CD14-positive monocyte (primary cell): ENCODE results near the gene ESF1. TPM values are rescaled to one million over a fixed set of nuclear protein-coding genes. Genes with fewer than 3 reads are reported as not detected.

Experiments used
- DNase-seq, 3 donors: peaks; one replicate each; pipeline ENCODE4 v3.0.0-alpha.2; 2011 to 2022
- H2AFZ ChIP-seq: 2 replicates; pipeline ENCODE4 v1.6.0; 2012; ENCODE audit warnings: mild to moderate bottlenecking, low read depth, low read length, inconsistent platforms; ENCODE audit not compliant: insufficient read depth, poor library complexity, severe bottlenecking
- H3K27ac ChIP-seq, 2 donors: 1 replicate in 1 of 2; 2 replicates in 1 of 2; pipeline ENCODE4 v1.5.1; 2012 to 2013; ENCODE audit warnings: low read length in 2 of 2, control low read depth in 1 of 2, inconsistent platforms in 1 of 2, low read depth in 1 of 2, mild to moderate bottlenecking in 1 of 2
- H3K27me3 ChIP-seq, 2 donors: one replicate each; pipeline versions ENCODE4 v1.6.0 to v1.6.1; 2011 to 2013; ENCODE audit warnings: low read length in 2 of 2; ENCODE audit not compliant: control insufficient read depth in 2 of 2, insufficient read depth in 2 of 2
- H3K36me3 ChIP-seq, 2 donors: replicated peaks in 1 of 2; 1 replicate in 1 of 2; 2 replicates in 1 of 2; pipeline versions ENCODE4 v1.5.1 to v1.6.1; 2012 to 2013; ENCODE audit warnings: low read length in 2 of 2, control low read depth in 1 of 2, inconsistent platforms in 1 of 2, mild to moderate bottlenecking in 1 of 2; ENCODE audit not compliant: insufficient read depth in 2 of 2, control insufficient read depth in 1 of 2
- H3K4me1 ChIP-seq, 2 donors: 1 replicate in 1 of 2; 2 replicates in 1 of 2; pipeline versions ENCODE4 v1.5.1 to v1.6.1; 2012 to 2013; ENCODE audit warnings: low read length in 2 of 2, control low read depth in 1 of 2, inconsistent platforms in 1 of 2, mild to moderate bottlenecking in 1 of 2, moderate library complexity in 1 of 2; ENCODE audit not compliant: insufficient read depth in 2 of 2, control insufficient read depth in 1 of 2
- H3K4me2 ChIP-seq: replicated peaks from 2 replicates; pipeline ENCODE3; 2012; ENCODE audit warnings: low read length, moderate library complexity, mild to moderate bottlenecking; ENCODE audit not compliant: poor library complexity, severe bottlenecking; ENCODE audit errors: extremely low read depth
- H3K4me3 ChIP-seq, 3 experiments: fragments of 200-600 bp in 1 of 3; sonication (generic) in 1 of 3; replicated peaks in 1 of 3; 1 replicate in 2 of 3; 2 replicates in 1 of 3; pipeline ENCODE4 v1.5.1; 2011 to 2013; ENCODE audit warnings: low read length in 3 of 3, mild to moderate bottlenecking in 3 of 3, control low read depth in 2 of 3, low read depth in 2 of 3, inconsistent platforms in 1 of 3, moderate library complexity in 1 of 3
- H3K79me2 ChIP-seq: 2 replicates; pipeline ENCODE4 v1.6.0; 2012; ENCODE audit warnings: mild to moderate bottlenecking, control low read depth, inconsistent platforms, low read length, moderate library complexity; ENCODE audit not compliant: insufficient read depth
- H3K9ac ChIP-seq: 2 replicates; pipeline ENCODE4 v1.6.0; 2017; ENCODE audit warnings: low read length, mild to moderate bottlenecking; ENCODE audit not compliant: insufficient read depth, poor library complexity, severe bottlenecking
- H3K9me3 ChIP-seq, 2 donors: replicated peaks in 1 of 2; 1 replicate in 1 of 2; 2 replicates in 1 of 2; pipeline versions ENCODE4 v1.5.1 to v1.6.1; 2012 to 2013; ENCODE audit warnings: low read length in 2 of 2, control low read depth in 1 of 2; ENCODE audit not compliant: control insufficient read depth in 1 of 2, insufficient read depth in 1 of 2
- H4K20me1 ChIP-seq: 2 replicates; pipeline ENCODE4 v1.6.0; 2012; ENCODE audit warnings: mild to moderate bottlenecking, low read length, control low read depth, moderate library complexity; ENCODE audit not compliant: insufficient read depth
- H3K27ac Mint-ChIP-seq, 7 donors: one replicate each; pipeline ENCODE4 v1.8.0; 2020; ENCODE audit warnings: mild to moderate bottlenecking in 7 of 7, mixed read lengths in 7 of 7, moderate library complexity in 6 of 7, inconsistent platforms in 2 of 7
- H3K27me3 Mint-ChIP-seq, 3 donors: one replicate each; pipeline ENCODE4 v1.8.0; 2021 to 2022; ENCODE audit warnings: low read depth in 3 of 3, mild to moderate bottlenecking in 3 of 3, mixed read lengths in 3 of 3, moderate library complexity in 3 of 3, inconsistent platforms in 1 of 3
- H3K36me3 Mint-ChIP-seq, 2 donors: one replicate each; pipeline ENCODE4 v1.8.0; 2020; ENCODE audit warnings: mixed read lengths in 2 of 2, inconsistent platforms in 1 of 2, mild to moderate bottlenecking in 1 of 2
- H3K4me1 Mint-ChIP-seq: one replicate; pipeline ENCODE4 v1.8.0; 2020; ENCODE audit warnings: mild to moderate bottlenecking, mixed read lengths
- H3K4me3 Mint-ChIP-seq, 2 donors: one replicate each; pipeline ENCODE4 v1.8.0; 2020; ENCODE audit warnings: mild to moderate bottlenecking in 2 of 2, mixed read lengths in 2 of 2, moderate library complexity in 1 of 2
- H3K9me3 Mint-ChIP-seq, 7 donors: one replicate each; pipeline ENCODE4 v1.8.0; 2020 to 2022; ENCODE audit warnings: mixed read lengths in 7 of 7, mild to moderate bottlenecking in 6 of 7, moderate library complexity in 6 of 7, inconsistent platforms in 2 of 7
- WGBS: methylation state at CpG from one replicate; pipeline ENCODE4 v1.1.5; 2013; ENCODE audit warnings: missing lambda C conversion rate; ENCODE audit not compliant: insufficient coverage; 5-methylcytosine and 5-hydroxymethylcytosine counted together
- intact Hi-C, 2 donors: fragments of 100-400 bp; cut with micrococcal nuclease; formaldehyde crosslinking; loops; one replicate each; pipeline versions ENCODE4 v1.15.0 to v1.15.1; 2023
- polyA plus RNA-seq, 3 donors: library from polyadenylated mRNA; depleted of rRNA in 1 of 3; unstranded in 2 of 3; stranded (reverse) in 1 of 3; fragments of 300-500 nt in 2 of 3; fragments of >200 nt in 1 of 3; fragmentation: Illumina TruSeq in 2 of 3; gene quantifications; 1 replicate in 2 of 3; 2 replicates in 1 of 3; pipeline ENCODE4 v1.2.3, GENCODE V29; 2012 to 2021
- TF ChIP-seq, protein P1 (sequence below): fragments of 200-600 bp; IDR thresholded peaks from one replicate; pipeline ENCODE4 v1.8.0; 2022; ENCODE audit warnings: antibody characterized with exemption, mild to moderate bottlenecking

The ESF1 gene
- polyA plus RNA-seq, 3 donors, result 0.73 to 2.3 (median 1.7) TPM

GRCh38 chr20:13775867-13776266 is 8.9 kb downstream of the ESF1 start:
- H3K27ac Mint-ChIP-seq, result no peak overlapping the region
- intact Hi-C loops, result no loop called here
- H3K9me3 Mint-ChIP-seq, result no peaks in the 10 kb centered on the region
- Histone ChIP-seq H4K20me1 (no peaks in the 10 kb centered on the region), H3K4me3 (no peak overlapping the region), H3K27me3 (no peaks in the 10 kb centered on the region), H3K27ac (no peak overlapping the region), H3K4me1 (no peaks in the 10 kb centered on the region), H3K9me3 (no peaks in the 10 kb centered on the region), H3K9ac (no peak overlapping the region), H3K4me2 (no peak overlapping the region), H3K79me2 (peaks cover 10% of the 10 kb centered on the region), H3K36me3 (peaks cover 67 to 95% of the 10 kb centered on the region in 2 donors), H2AFZ (no peak overlapping the region)
- TF ChIP-seq, protein P1, sequence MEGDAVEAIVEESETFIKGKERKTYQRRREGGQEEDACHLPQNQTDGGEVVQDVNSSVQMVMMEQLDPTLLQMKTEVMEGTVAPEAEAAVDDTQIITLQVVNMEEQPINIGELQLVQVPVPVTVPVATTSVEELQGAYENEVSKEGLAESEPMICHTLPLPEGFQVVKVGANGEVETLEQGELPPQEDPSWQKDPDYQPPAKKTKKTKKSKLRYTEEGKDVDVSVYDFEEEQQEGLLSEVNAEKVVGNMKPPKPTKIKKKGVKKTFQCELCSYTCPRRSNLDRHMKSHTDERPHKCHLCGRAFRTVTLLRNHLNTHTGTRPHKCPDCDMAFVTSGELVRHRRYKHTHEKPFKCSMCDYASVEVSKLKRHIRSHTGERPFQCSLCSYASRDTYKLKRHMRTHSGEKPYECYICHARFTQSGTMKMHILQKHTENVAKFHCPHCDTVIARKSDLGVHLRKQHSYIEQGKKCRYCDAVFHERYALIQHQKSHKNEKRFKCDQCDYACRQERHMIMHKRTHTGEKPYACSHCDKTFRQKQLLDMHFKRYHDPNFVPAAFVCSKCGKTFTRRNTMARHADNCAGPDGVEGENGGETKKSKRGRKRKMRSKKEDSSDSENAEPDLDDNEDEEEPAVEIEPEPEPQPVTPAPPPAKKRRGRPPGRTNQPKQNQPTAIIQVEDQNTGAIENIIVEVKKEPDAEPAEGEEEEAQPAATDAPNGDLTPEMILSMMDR, result no peak
- peaks cover 55 to 66% of the 10 kb centered on the region in 2 donors for H3K36me3 Mint-ChIP-seq
- no peaks in the 10 kb centered on the region for H3K27me3 Mint-ChIP-seq
- no peak for DNase-seq
- no peak overlapping the region for H3K4me3 Mint-ChIP-seq
- 93% methylated on average over 3 of the region's 4 CpGs for WGBS
- H3K4me1 Mint-ChIP-seq, result peaks cover 6% of the 10 kb centered on the region

GRCh38 chr20:13772529-13772928 is 12.2 kb downstream of the ESF1 start:
- intact Hi-C loops, result no loop called here
- no peaks in the 10 kb centered on the region for H3K27me3 Mint-ChIP-seq
- no peak for DNase-seq
- H2AFZ ChIP-seq, result no peak overlapping the region
- H3K9me3 ChIP-seq, result no peaks in the 10 kb centered on the region
- H3K4me3 Mint-ChIP-seq, result no peak overlapping the region
- H3K27ac Mint-ChIP-seq, result no peak overlapping the region
- H3K4me3 ChIP-seq, result no peak overlapping the region
- H3K4me1 Mint-ChIP-seq, result peaks cover 4% of the 10 kb centered on the region
- H3K27ac ChIP-seq, result no peak overlapping the region
- H3K79me2 ChIP-seq, result no peaks in the 10 kb centered on the region
- H3K9me3 Mint-ChIP-seq, result peaks cover 0 to 3% (median 0%) of the 10 kb centered on the region in 7 donors
- peaks cover 55 to 75% of the 10 kb centered on the region in 2 donors for H3K36me3 Mint-ChIP-seq
- no peaks in the 10 kb centered on the region for H4K20me1 ChIP-seq
- H3K9ac ChIP-seq, result no peak overlapping the region
- no peak overlapping the region for H3K4me2 ChIP-seq
- TF ChIP-seq, protein P1, result no peak
- no peaks in the 10 kb centered on the region for H3K4me1 ChIP-seq
- peaks cover 82 to 97% of the 10 kb centered on the region in 2 donors for H3K36me3 ChIP-seq
- no peaks in the 10 kb centered on the region for H3K27me3 ChIP-seq
- WGBS, result no CpG with 5 or more reads among the region's 4 CpGs
